Loucy (cell line): Measurements from ENCODE around the gene RGS3.

Experiments
- H2AFZ ChIP-seq: fragments of 200-600 bp; sonication (generic); 2 replicates; pipeline ENCODE4 v1.6.0; 2016; ENCODE audit warnings: antibody characterized with exemption, mild to moderate bottlenecking, low read length, moderate library complexity
- H3F3A ChIP-seq: fragments of 200-600 bp; 2 replicates; pipeline ENCODE4 v1.6.0; 2016; ENCODE audit warnings: antibody characterized with exemption, low read depth, mild to moderate bottlenecking
- H3K27me3 ChIP-seq: fragments of 200-600 bp; sonication (generic); 2 replicates; pipeline ENCODE4 v1.6.1; 2014; ENCODE audit warnings: low read length, mild to moderate bottlenecking; ENCODE audit not compliant: insufficient read depth, poor library complexity, severe bottlenecking
- H3K36me3 ChIP-seq: fragments of 200-600 bp; sonication (generic); 2 replicates; pipeline ENCODE4 v1.6.1; 2016; ENCODE audit warnings: low read length; ENCODE audit not compliant: insufficient read depth
- H3K4me1 ChIP-seq: fragments of 200-600 bp; sonication (generic); 2 replicates; pipeline ENCODE4 v1.5.1; 2014; ENCODE audit warnings: low read length, mild to moderate bottlenecking; ENCODE audit not compliant: insufficient read depth, poor library complexity, severe bottlenecking
- H3K4me2 ChIP-seq: fragments of 200-600 bp; sonication (generic); 2 replicates; pipeline ENCODE4 v1.6.0; 2014; ENCODE audit warnings: antibody characterized with exemption, low read length, low read depth, mild to moderate bottlenecking; ENCODE audit not compliant: poor library complexity, severe bottlenecking
- H3K4me3 ChIP-seq: fragments of 200-600 bp; sonication (generic); 2 replicates; pipeline ENCODE4 v1.5.1; 2014; ENCODE audit warnings: low read length, mild to moderate bottlenecking, mixed read lengths; ENCODE audit not compliant: poor library complexity, severe bottlenecking
- H3K79me2 ChIP-seq: fragments of 200-600 bp; sonication (generic); 2 replicates; pipeline ENCODE4 v1.6.1; 2014; ENCODE audit warnings: low read length; ENCODE audit not compliant: insufficient read depth
- H3K9ac ChIP-seq: fragments of 200-600 bp; sonication (generic); 2 replicates; pipeline ENCODE4 v1.6.0; 2014; ENCODE audit warnings: mild to moderate bottlenecking, low read depth, low read length, moderate library complexity; ENCODE audit not compliant: poor library complexity, severe bottlenecking
- H3K9me2 ChIP-seq: fragments of 200-600 bp; sonication (generic); replicated peaks from 2 replicates; pipeline ENCODE4 v1.6.1; 2016; ENCODE audit warnings: low read depth, low read length, mixed read lengths
- H3K9me3 ChIP-seq: fragments of 200-600 bp; sonication (generic); 2 replicates; pipeline ENCODE4 v1.6.1; 2014; ENCODE audit warnings: mild to moderate bottlenecking, antibody characterized with exemption, low read length, low read depth; ENCODE audit not compliant: insufficient read depth
- H4K20me1 ChIP-seq: fragments of 200-600 bp; sonication (generic); 2 replicates; pipeline ENCODE4 v1.6.0; 2014; ENCODE audit warnings: antibody characterized with exemption, low read length, mild to moderate bottlenecking; ENCODE audit not compliant: insufficient read depth, poor library complexity, severe bottlenecking
- EZH2phosphoT487 ChIP-seq: fragments of 200-600 bp; IDR thresholded peaks from 2 replicates; pipeline ENCODE4 v1.6.1; 2018; ENCODE audit warnings: antibody characterized with exemption, mild to moderate bottlenecking, moderate library complexity, borderline replicate concordance
- TF ChIP-seq, protein P1 (sequence below): fragments of 200-600 bp; sonication (generic); conservative IDR thresholded peaks from 2 replicates; pipeline ENCODE4 v1.5.1; 2014; ENCODE audit warnings: mild to moderate bottlenecking, antibody characterized with exemption, low read length

Gene RGS3

DNA sequence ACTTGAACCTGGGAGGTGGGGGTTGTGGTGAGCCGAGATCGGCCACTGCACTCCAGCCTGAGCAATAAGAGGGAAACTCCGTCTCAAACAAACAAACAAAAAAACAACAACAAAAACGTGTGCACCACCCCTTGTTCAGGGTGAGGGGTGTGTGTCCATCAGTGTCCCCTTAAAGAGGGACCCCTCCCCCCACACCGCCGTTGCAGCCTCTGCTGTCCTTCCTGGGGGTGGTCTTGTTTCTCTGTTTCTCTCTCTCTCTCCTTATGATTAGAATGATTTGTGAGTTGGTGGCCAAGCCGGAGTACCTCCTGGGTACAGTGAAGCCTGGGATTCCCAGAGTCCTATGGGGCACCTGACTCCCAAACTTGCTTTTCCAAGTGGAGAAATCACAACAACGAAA lies 49.6 kb downstream of the RGS3 start:
- H3K36me3 ChIP-seq = no peaks in the 10 kb centered on the region
- H2AFZ ChIP-seq = no peak overlapping the region
- H3K9me3 ChIP-seq = no peaks in the 10 kb centered on the region
- H4K20me1 ChIP-seq = no peaks in the 10 kb centered on the region
- no peak overlapping the region for H3K4me3 ChIP-seq
- TF ChIP-seq, protein P1, sequence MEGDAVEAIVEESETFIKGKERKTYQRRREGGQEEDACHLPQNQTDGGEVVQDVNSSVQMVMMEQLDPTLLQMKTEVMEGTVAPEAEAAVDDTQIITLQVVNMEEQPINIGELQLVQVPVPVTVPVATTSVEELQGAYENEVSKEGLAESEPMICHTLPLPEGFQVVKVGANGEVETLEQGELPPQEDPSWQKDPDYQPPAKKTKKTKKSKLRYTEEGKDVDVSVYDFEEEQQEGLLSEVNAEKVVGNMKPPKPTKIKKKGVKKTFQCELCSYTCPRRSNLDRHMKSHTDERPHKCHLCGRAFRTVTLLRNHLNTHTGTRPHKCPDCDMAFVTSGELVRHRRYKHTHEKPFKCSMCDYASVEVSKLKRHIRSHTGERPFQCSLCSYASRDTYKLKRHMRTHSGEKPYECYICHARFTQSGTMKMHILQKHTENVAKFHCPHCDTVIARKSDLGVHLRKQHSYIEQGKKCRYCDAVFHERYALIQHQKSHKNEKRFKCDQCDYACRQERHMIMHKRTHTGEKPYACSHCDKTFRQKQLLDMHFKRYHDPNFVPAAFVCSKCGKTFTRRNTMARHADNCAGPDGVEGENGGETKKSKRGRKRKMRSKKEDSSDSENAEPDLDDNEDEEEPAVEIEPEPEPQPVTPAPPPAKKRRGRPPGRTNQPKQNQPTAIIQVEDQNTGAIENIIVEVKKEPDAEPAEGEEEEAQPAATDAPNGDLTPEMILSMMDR = no peak
- TF ChIP-seq EZH2phosphoT487 = no peak
- H3K9me2 ChIP-seq = no peaks in the 10 kb centered on the region
- H3K4me2 ChIP-seq = no peak overlapping the region
- H3K79me2 ChIP-seq = no peaks in the 10 kb centered on the region
- peaks cover 39% of the 10 kb centered on the region for H3K4me1 ChIP-seq
- no peak overlapping the region for H3K9ac ChIP-seq
- H3K27me3 ChIP-seq = no peaks in the 10 kb centered on the region
- H3F3A ChIP-seq = no peaks in the 10 kb centered on the region; the same call in 1 of the 2 replicates

DNA sequence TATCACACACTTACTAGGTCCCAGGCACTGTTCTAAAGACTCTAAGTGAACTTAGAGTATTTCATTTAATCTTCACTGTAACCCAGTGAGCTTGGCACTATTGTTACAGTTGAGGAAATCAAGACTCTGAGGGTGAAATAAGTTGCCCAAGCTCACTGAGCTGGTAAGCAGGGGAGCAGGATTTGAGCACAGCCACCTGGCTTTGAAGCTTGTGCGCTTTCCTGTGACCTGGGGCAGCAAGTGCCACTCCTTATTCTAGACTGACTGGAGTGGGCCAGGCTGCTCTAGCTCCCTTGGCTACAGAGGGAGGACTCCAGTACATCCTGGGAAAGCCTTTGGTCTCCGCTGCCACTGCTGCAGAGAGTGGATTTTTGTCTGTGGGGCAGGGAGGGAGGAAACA lies 50.0 kb downstream of the RGS3 start:
- peaks cover 4% of the 10 kb centered on the region; the same call in 1 of the 2 replicates for H3K79me2 ChIP-seq
- H2AFZ ChIP-seq = no peak overlapping the region
- H3K9me3 ChIP-seq = no peaks in the 10 kb centered on the region
- H3K27me3 ChIP-seq = no peaks in the 10 kb centered on the region
- no peak overlapping the region for H3K4me3 ChIP-seq
- H3K4me2 ChIP-seq = no peak overlapping the region
- H4K20me1 ChIP-seq = no peaks in the 10 kb centered on the region
- H3K9me2 ChIP-seq = no peaks in the 10 kb centered on the region
- H3K4me1 ChIP-seq = peaks cover 43% of the 10 kb centered on the region
- no peak for TF ChIP-seq EZH2phosphoT487
- TF ChIP-seq, protein P1 = no peak
- no peaks in the 10 kb centered on the region for H3K36me3 ChIP-seq
- H3F3A ChIP-seq = no peaks in the 10 kb centered on the region; the same call in 1 of the 2 replicates
- H3K9ac ChIP-seq = no peak overlapping the region

DNA sequence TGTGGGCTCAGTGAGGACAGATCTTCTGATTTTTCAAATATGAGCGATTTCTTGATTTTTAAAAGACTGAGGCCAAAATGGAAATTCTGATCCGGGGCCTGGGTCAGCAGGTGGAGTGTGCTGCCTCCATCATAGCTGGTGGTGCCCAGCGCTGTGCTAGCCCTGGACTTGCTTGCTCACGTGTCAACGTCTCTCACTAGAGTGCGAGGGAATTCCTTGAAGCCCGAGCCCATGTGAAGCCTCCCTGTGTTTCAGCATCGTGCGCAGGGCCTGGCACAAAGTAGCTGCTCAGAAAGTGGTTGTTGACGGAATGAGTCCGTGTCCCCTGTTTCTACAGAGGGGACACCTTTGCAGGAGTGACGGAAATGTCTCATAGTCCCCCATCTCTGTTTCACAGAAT lies 50.5 kb downstream of the RGS3 start:
- Histone ChIP-seq H2AFZ (no peak overlapping the region), H3K9me3 (no peaks in the 10 kb centered on the region), H3K4me2 (no peak overlapping the region), H3K79me2 (peaks cover 9% of the 10 kb centered on the region; the same call in 1 of the 2 replicates), H4K20me1 (no peaks in the 10 kb centered on the region), H3K36me3 (no peaks in the 10 kb centered on the region), H3K9me2 (no peaks in the 10 kb centered on the region), H3K9ac (no peak overlapping the region), H3K4me3 (no peak overlapping the region), H3K4me1 (peaks cover 49% of the 10 kb centered on the region), H3K27me3 (no peaks in the 10 kb centered on the region), H3F3A (no peaks in the 10 kb centered on the region; the same call in 1 of the 2 replicates)
- TF ChIP-seq EZH2phosphoT487 = no peak
- TF ChIP-seq, protein P1 = no peak
